Activated CD4-positive, CD25-positive, alpha-beta regulatory T cell treated with anti-CD3 and anti-CD28 coated beads, Interleukin-2, amount 50 U/mL, for 72 hours (primary cell): ENCODE data around the gene INPP5K.
"Not testable (repeated sequence)": the region's sequence is repeated elsewhere in the genome, so short reads cannot be mapped to it uniquely, and the experiment has no call there.

Experiments
- DNase-seq: peaks from one replicate; pipeline ENCODE4 v3.0.0; 2021

The INPP5K gene

DNA sequence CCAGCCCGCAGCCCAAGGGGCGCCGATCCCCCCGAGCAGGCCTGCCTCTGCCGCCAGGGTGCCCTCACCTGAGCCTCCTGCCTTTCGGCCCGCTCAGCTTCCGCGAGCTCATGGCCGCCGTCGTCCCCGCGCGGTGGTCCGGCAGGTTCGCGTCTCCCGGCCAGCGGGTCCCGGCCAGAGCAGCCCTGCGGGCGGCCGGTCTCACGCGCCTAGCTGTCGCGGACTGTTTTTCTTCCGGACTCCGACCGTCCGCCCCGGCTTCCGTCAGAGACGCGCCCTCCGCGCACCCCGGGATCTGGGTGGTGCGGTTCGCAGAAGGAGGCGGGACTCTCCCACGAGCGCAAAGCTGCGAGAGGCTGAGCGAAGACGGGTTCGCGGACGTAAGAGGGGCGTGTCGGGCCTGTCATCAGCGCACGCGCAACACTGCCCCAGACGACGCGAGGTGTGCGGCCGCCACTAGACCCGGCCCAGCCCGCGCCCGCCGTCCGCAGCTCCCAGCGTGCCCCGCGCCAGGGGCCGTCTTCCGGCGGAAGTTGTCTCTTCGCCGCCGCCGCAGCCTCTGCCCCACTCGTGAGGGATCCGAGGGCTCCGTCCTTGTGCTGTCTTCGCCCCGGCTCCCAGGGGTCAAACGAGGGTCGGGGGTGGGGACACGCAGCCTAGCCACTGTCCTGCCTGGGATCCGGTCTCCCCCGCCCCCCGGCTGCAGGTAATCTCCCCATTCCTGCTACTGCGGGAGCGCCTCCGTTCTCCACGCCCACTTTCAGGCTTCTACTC lies at the start of gene INPP5K:
Gene INPP5K (minus strand): TSS at position 225 of the 774 bp plus-strand sequence. CDS start 113 bp downstream, at position 112.
- peak; percentile 97 for DNase-seq

DNA sequence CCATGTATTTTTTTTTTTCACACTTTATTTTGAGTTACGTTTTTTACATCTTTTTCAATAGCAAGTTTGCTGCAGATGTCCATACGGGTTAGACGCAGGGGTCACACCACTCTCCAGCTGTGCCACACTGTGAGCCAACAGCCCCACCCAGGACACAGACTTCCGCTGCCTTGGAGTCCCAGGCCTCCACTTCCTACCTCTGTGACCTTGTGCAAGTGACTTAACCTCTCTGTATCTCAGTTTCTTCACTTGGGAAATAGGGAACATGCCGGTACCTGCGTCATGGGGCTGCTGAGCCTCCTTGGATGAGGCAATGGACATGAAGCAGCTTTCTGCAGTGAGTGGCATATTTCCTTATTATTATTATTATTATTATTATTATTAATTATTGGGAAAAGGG lies 49.5 kb upstream of the INPP5K start:
- DNase-seq, result no peak

- no peak for DNase-seq
Observed at GRCh38 chr17:1563786-1564613, 47.6 kb upstream of the INPP5K start.

DNA sequence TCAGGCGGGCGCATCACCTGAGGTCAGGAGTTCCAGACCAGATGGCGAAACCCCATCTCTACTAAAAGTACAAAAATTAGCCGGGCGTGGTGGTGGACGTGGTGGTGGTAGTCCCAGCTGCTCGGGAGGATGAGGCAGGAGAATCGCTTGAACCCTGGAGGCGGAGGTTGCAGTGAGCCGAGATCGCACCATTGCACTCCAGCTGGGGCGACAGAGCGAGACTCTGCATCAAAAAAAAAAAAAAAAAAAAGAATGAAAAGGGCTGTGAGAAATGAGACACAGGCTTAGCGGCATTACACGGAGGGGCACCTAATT lies 47.0 kb upstream of the INPP5K start:
- not testable (repeated sequence) for DNase-seq

DNA sequence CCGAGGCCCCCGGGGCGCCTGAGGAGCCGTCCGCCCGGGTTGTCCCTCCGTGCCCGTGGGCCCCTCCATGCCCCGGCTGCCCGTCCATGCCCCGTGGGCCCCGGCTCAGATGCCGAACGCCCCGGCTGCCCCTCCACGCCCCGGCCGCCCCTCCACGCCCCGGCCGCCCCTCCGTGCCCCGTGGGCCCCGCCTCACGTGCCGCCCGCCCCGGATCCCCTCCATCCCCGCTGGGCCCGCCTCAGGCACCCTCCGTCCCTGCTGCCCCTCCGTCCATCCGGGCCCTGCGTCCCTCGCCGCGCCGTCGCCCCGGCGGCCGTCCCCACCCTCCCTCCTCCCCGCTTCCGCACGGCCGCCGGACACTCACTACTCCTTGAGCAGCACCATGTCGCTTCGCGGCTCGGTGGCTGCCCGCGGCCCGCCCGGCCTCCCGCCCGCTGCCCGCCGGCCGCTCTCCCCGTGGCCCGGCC lies 45.8 kb upstream of the INPP5K start:
- DNase-seq, result no peak

DNA sequence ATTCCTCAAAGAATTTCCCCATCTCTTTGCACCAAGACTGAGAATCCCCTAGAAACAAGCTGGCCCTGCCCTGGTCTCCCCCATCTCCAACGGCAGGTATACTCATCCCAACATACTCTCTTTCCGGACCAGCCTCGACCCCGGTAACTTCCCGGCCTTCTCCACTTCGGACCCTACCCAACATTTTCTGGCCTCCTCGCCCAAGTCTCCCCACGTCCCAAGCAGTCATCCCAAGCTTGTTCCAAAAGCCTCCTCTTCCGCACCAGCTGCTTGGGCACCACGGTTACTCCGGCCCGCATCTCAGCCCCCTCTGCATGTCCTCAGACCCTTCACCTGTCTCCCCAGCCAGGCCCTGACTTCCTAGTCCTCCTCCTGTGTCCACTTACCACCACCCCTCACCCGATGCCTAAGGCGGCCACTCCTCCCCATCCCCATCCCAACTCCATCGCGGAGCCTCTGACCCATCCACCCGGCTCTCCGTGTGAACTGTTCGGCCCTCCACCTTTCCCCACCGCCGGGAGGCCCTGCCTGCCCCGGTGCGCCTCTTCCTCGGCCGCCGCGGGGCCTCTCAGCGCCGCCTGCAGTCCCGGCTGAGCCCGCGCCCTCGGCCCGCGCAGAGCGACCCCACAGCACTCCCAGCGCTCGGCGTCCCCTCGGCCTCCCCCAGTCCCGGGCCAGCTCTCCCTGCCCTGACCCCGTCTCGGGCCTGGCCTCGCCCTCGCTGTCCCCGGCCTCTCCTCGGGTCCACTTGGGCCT lies 45.2 kb upstream of the INPP5K start:
- DNase-seq, result peak; percentile 54

DNA sequence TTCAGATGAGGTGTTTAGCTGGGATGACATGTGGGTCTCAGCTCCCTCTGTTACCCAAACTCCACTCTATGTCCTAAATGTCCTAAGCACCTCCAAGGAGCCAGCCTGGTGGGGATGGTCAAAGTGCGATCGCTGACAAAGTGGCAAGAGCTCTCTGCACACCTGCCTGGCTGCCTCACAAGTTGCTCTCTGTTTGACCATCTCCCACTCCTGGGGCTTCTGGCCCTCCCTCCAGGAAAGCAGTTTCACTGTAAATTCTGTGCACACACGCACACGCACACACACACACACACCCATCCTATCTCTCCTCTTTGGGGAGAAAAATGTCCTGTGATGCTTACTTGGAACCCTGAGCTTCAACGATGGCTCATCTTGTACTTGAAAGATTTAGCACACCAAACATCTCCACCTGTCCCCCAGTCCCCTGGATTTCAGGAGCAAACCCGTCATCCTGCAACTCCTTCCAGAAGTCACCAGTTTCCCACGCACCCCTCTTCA lies 44.5 kb upstream of the INPP5K start:
- DNase-seq, result no peak

DNA sequence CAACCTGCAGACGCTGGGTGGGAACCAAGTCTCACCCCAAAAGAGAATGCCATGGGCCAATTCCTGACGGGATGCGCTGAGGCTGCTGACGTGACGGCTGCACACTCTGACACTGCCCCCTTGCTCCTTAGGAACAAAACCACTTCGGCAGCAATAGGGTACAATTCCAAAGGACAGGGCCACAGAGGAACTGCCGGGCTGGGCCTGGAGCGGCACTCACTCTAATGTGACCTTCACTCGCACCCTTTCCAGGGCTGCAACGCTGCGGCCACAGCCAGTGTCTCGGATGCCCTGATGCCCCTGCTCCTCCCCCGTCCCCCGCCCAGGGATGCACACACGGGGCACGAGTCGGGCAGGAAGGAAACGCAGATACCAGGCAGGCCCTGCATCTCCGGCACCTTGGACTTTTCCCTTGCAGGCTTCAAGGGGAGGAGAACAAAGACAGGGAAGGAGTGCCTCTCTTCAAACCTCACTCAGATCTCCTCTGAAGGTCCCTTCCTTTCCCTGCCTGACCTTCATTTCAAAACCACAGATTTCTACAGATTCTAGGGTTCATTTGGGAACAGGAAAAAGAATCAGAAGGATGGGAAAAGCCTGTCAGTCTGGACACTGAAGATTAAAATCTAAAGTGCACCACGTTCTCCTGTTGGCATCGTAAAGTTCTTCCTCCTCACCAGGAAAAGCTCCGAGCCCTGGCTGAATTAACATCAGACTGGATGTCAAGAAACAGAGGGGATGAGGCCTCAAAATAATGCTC lies 43.9 kb upstream of the INPP5K start:
- no peak for DNase-seq

- DNase-seq, result no peak
Observed at GRCh38 chr17:1559047-1560043, 42.9 kb upstream of the INPP5K start.

GRCh38 chr17:1558401-1558800 lies 42.0 kb upstream of the INPP5K start:
- DNase-seq, result no peak

DNA sequence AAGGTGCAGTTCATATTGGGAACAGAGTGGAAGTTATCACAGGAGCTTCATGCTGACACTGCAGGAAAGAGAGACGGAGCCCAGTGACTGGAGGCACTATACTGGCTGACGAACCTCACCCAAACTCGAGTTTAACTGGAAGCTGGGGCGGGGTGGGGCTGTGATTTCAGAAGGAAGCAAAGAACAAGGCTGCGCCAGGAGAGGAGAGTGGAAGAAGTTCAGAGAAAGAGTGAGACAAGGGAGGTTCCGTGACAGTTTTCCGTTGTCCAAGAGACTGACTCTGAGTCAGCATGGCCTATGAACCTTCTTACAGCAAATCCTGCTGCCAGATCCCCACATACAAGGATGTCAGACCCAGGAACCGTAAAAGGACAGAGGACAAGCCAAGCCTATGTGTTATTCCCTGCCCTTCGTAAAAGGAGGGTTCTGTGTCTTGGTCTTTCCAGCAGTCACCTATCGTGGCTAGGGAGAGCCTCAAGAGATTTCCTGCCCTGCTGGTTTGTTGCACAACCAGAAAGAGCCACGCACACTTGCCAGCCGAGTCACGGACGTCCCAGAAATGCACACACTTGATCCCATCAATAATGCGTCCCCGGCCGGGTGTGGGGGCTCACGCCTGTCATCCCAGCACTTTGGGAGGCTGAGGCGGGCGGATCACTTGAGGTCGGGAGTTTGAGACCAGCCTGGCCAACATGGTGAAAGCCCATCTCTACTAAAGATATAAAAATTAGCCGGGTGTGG lies 41.1 kb upstream of the INPP5K start:
- no peak for DNase-seq

GRCh38 chr17:1555651-1556471 lies 39.4 kb upstream of the INPP5K start:
- no peak for DNase-seq

DNA sequence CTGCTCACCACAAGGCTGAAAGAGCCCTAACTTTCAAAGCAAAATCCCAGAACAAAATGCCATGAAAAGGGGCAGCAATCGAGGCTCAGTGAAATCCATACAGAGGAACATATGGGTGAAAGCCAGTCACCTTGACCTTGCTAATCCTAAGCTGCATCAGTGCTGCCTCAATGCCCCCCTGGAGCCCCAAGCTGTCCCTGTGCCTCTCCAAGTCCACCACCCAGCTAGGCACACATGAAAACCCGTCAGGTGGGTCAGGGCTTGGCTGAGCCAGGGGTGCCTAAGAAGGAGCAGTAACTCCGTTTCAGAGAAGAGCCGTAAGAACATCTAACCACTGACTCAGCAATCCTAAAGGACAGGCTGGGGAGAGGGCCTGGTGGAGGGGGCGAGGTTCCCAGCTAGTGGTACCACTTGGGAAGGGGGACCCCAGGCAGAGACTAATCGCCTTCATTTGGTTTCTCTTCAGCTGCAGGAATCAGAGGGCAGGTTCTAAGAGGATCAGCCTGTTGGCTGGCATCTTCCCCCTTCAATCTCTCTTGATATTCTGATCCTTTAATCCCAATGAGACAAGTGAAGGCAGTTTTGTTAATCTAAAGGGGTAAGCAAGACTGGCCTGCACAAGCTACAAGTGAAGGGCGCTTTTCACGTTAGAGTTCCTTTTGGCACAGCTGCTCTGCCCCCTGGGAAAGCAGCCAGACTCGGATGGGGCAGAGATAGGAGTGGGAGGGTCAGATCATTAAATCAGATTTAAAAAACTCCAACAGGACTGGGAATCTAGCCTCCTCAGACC lies 38.5 kb upstream of the INPP5K start:
- DNase-seq, result no peak

DNA sequence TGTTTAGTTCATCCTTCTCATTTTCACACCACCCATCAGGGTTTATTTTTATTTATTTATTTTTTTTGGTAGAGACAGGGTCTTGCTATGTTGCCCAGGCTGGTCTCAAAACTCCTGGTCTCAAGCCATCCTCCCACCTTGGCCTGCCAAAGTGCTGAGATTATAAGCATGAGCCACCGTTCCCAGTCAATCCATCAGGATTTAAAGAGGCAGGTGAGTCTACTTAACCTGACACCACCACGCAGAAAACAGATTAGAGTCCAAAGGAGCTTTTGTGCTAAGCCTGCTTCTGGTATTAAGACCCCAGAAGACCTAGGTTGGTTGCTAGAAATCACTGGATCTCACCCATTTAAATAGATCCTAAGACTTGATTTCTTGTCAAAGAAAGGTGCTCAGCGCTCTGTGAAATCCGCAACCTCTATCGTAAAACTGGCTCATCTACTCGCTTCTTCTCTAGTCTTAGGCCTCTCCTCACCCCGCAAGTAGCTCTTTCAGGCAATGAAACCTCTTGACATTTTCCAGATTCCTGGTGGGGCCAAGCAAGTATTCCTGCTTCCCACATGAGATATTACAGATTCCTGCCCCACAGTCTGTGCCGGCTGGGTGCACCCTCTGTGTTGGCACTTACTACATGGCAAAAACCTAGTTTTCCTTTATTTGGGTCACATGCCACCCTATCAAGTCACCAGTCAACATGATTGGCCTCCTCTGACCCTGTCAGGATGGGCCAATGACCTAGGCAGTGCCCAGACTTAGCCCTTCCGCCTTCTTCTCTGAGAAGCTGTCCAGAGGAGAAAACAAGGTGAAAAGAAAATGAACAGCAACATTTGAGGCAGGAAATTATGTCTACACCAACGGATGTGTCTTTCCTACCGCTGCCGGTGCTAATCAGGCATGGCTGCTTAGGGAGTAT lies 37.2 kb upstream of the INPP5K start:
- DNase-seq, result no peak

DNA sequence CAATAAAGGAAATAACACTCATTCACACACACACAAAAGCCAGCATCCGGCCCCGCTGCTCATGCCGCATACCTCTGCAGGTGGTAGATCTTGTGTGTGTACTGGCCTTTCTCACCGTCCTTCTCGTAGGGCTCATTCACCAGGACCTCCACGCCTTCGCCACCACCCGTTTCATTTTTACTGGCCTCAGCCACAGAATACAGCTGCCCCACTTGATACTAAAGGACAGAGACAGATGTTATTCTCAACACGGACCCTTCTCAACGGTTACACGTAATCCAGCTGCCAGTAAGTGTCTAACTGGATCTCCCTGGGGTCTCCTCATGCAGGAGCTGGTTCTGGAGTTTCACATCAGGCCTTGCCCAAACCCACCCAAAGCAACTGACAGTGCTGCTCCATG lies 36.5 kb upstream of the INPP5K start:
- no peak for DNase-seq

GRCh38 chr17:1551741-1552140 lies 35.3 kb upstream of the INPP5K start:
- DNase-seq, result no peak

DNA sequence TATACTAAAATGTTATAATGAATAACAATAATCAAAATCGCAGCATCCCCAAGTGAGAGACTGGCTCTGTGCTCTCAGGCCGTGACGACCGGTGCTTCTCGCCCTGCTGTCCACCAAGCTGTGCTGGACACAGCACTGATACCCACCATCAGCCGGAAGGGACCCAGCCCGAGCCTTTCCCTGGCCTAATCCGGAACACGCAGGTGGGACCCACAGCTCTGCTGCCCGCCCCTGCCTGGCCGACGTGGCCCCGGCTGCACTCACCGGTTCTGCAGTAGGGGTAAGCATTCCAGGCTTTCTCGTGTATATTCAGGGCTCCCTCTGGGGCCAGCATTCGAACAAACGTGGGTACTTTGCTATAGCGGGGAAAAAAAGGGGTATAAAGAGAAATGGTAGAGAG lies 31.6 kb upstream of the INPP5K start:
- DNase-seq, result no peak
